ENCODE results near the gene SNX6. TPM values are rescaled to one million over a fixed set of nuclear protein-coding genes. Genes with fewer than 3 reads are reported as not detected.
"Not testable (repeated sequence)": the region's sequence is repeated elsewhere in the genome, so short reads cannot be mapped to it uniquely, and the experiment has no call there.

Gene SNX6
- total RNA-seq, 4 donors from 2014 or later, result 54.5 to 99.9 (median 73.4) TPM

- no peak for TF ChIP-seq CTCF (IDR thresholded peaks at IDR 0.05)
- TF ChIP-seq POLR2A (IDR thresholded peaks at IDR 0.05; ENCODE audit: low read depth), result no peak
- no peak for TF ChIP-seq EP300 (IDR thresholded peaks at IDR 0.05)
- TF ChIP-seq POLR2AphosphoS5 (IDR thresholded peaks at IDR 0.05), result no peak
- intact Hi-C loops (cut with DNase I), result no loop called here
- WGBS, result 85% methylated on average over 13 of the region's 13 CpGs
- Histone ChIP-seq H3K27me3 (no peaks in the 10 kb centered on the region), H3K4me1 (no peaks in the 10 kb centered on the region), H3K36me3 (peaks cover 78 to 100% (median 93%) of the 10 kb centered on the region in 4 donors), H3K4me3 (no peak overlapping the region), H3K9me3 (no peaks in the 10 kb centered on the region), H3K27ac (replicated peaks in 1 of 4) (no peak overlapping the region)
- DNase-seq (ENCODE audit: extremely low spot score), result no peak
Measured at GRCh38 chr14:34568803-34569202, 61.1 kb downstream of the SNX6 start.

GRCh38 chr14:34562776-34563150, 67.2 kb downstream of the SNX6 start:
- H3K4me3 ChIP-seq, result no peak overlapping the region
- DNase-seq (ENCODE audit: extremely low spot score), result no peak
- 93% methylated on average over 8 of the region's 8 CpGs for WGBS
- H3K4me1 ChIP-seq, result no peaks in the 10 kb centered on the region
- H3K9me3 ChIP-seq, result no peaks in the 10 kb centered on the region
- H3K27me3 ChIP-seq, result no peaks in the 10 kb centered on the region
- intact Hi-C loops (cut with DNase I), result no loop called here
- H3K36me3 ChIP-seq, result peaks cover 45 to 57% (median 50%) of the 10 kb centered on the region in 4 donors
- TF ChIP-seq POLR2A (IDR thresholded peaks at IDR 0.05; ENCODE audit: low read depth) (no peak), POLR2AphosphoS5 (IDR thresholded peaks at IDR 0.05) (no peak), CTCF (IDR thresholded peaks at IDR 0.05) (no peak), EP300 (IDR thresholded peaks at IDR 0.05) (no peak)
- no peak overlapping the region for H3K27ac ChIP-seq (replicated peaks in 1 of 4)

- H3K27me3 ChIP-seq; DNase-seq (ENCODE audit: extremely low spot score); H3K9me3 ChIP-seq; H3K27ac ChIP-seq (replicated peaks in 1 of 4); H3K4me3 ChIP-seq; intact Hi-C loops (cut with DNase I); H3K4me1 ChIP-seq: not testable (repeated sequence)
- WGBS, result 97% methylated on average over 7 of the region's 8 CpGs
- peaks cover 39 to 52% (median 45%) of the 10 kb centered on the region in 4 donors for H3K36me3 ChIP-seq
Measured at GRCh38 chr14:34562037-34562775, 67.7 kb downstream of the SNX6 start.

- DNase-seq (ENCODE audit: extremely low spot score); H3K27me3 ChIP-seq; H3K27ac ChIP-seq (replicated peaks in 1 of 4); H3K9me3 ChIP-seq; H3K36me3 ChIP-seq; intact Hi-C loops (cut with DNase I); H3K4me3 ChIP-seq: not testable (repeated sequence)
- no CpG with 5 or more reads among the region's 35 CpGs for WGBS
- peaks cover 0 to 11% (median 10%) of the 10 kb centered on the region in 4 donors for H3K4me1 ChIP-seq
Measured at GRCh38 chr14:34556498-34556829, 73.5 kb downstream of the SNX6 start.

- H3K4me3 ChIP-seq; H3K27me3 ChIP-seq; H3K27ac ChIP-seq (replicated peaks in 1 of 4); H3K36me3 ChIP-seq; intact Hi-C loops (cut with DNase I); H3K9me3 ChIP-seq; DNase-seq (ENCODE audit: extremely low spot score): not testable (repeated sequence)
- no CpG with 5 or more reads among the region's 49 CpGs for WGBS
- peaks cover 0 to 11% (median 10%) of the 10 kb centered on the region in 4 donors for H3K4me1 ChIP-seq
Measured at GRCh38 chr14:34555583-34556497, 74.1 kb downstream of the SNX6 start.

- intact Hi-C loops (cut with DNase I), result no loop called here
- H3K9me3 ChIP-seq, result no peaks in the 10 kb centered on the region
- DNase-seq (ENCODE audit: extremely low spot score), result no peak
- WGBS, result 65% methylated on average over 9 of the region's 9 CpGs
- H3K4me3 ChIP-seq, result no peak overlapping the region
- H3K4me1 ChIP-seq, result peaks cover 0 to 11% (median 10%) of the 10 kb centered on the region in 4 donors
- TF ChIP-seq CTCF (IDR thresholded peaks at IDR 0.05) (no peak), EP300 (IDR thresholded peaks at IDR 0.05) (no peak), POLR2AphosphoS5 (IDR thresholded peaks at IDR 0.05) (no peak), POLR2A (IDR thresholded peaks at IDR 0.05; ENCODE audit: low read depth) (no peak)
- H3K36me3 ChIP-seq, result no peaks in the 10 kb centered on the region
- no peaks in the 10 kb centered on the region for H3K27me3 ChIP-seq
- peak overlapping the region; percentile 54 to 76 (median 68) for H3K27ac ChIP-seq (replicated peaks in 1 of 4)
Measured at GRCh38 chr14:34554540-34555250, 75.3 kb downstream of the SNX6 start.

GRCh38 chr14:34549276-34549966, 80.5 kb downstream of the SNX6 start:
- H3K36me3 ChIP-seq; intact Hi-C loops (cut with DNase I); H3K9me3 ChIP-seq; H3K4me3 ChIP-seq; H3K27me3 ChIP-seq; DNase-seq (ENCODE audit: extremely low spot score): not testable (repeated sequence)
- peaks cover 0 to 12% (median 6%) of the 10 kb centered on the region in 4 donors for H3K4me1 ChIP-seq
- 91% methylated on average over 19 of the region's 19 CpGs for WGBS
- H3K27ac ChIP-seq (replicated peaks in 1 of 4), result peak overlapping the region in 2 of 4 donors; percentile 2 to 76
